Measurements from ENCODE around the gene MAOB.

GRCh38 chrX:43744284-43744683 is 138.0 kb downstream of the MAOB start:
- TF ChIP-seq CTCF (IDR thresholded peaks at IDR 0.05; ENCODE audit: low read depth, low read length, poor library complexity, severe bottlenecking) (no peak), EZH2phosphoT487 (IDR thresholded peaks at IDR 0.05; ENCODE audit: borderline replicate concordance, low read length) (no peak)

Measured in DOHH2 (cell line).